HCT116 (cell line): ENCODE results near the gene KRT37. TPM values are rescaled to one million over a fixed set of nuclear protein-coding genes. Genes with fewer than 3 reads are reported as not detected.

ENCODE experiments used
- ATAC-seq: fragments of 200-7000 bp; cut with Tn5 transposase; 2 replicates; pipeline ENCODE4 v1.9.1; 2020; ENCODE audit warnings: mild to moderate bottlenecking, moderate library complexity
- BruUV-seq: library from RNA; stranded (reverse); fragments of 400-500 nt; replicated peaks from 2 replicates; lab custom pipeline; 2021; lab: Mats Ljungman, UMichigan
- CTCF ChIA-PET: fragments of 300-600 bp; sonication (Branson Sonifier 250); formaldehyde crosslinking; loops from one replicate; lab custom pipeline; 2021; ENCODE audit warnings: antibody characterized with exemption; lab: Charles Lee
- POLR2A ChIA-PET: fragments of 300-600, 350-600 bp; sonication (Branson Sonifier 250); formaldehyde crosslinking; loops from one replicate; lab custom pipeline; 2021; ENCODE audit warnings: antibody characterized with exemption; lab: Charles Lee
- RAD21 ChIA-PET, 2 experiments: fragments of 300-600 bp; sonication (Branson Sonifier 250); formaldehyde crosslinking; loops; one replicate each; lab custom pipeline; 2023; ENCODE audit warnings: low total read pairs in 2 of 2; ENCODE audit not compliant: uncharacterized antibody in 2 of 2, unreplicated experiment in 2 of 2, low non-redundant PET in 1 of 2; lab: Charles Lee
- DNase-seq: peaks from one replicate; pipeline ENCODE4 v3.0.0-alpha.2; 2010; ENCODE audit warnings: low read depth, low spot score
- H2AFZ ChIP-seq: fragments of 200-600 bp; shearing (Covaris generic), sonication (generic); 2 replicates; pipeline ENCODE4 v1.6.1; 2017; ENCODE audit warnings: low read depth, mixed run types, mixed read lengths, antibody characterized with exemption, low read length; ENCODE audit not compliant: poor library complexity, severe bottlenecking
- H3K27ac ChIP-seq: 2 replicates; pipeline ENCODE4 v1.5.1; 2012; ENCODE audit warnings: low read depth, low read length
- H3K27me3 ChIP-seq: fragments of 200-600 bp; sonication (generic); 2 replicates; pipeline ENCODE4 v1.6.1; 2016; ENCODE audit warnings: mixed run types, low read length, mixed read lengths; ENCODE audit not compliant: insufficient read depth
- H3K36me3 ChIP-seq, 2 experiments: fragments of 200-500 bp in 1 of 2; fragments of 200-600 bp in 1 of 2; sonication (Bioruptor generic) in 1 of 2; sonication (generic) in 1 of 2; 2 replicates each; pipeline versions ENCODE4 v1.5.1 to v1.6.1; 2014 to 2016; ENCODE audit warnings: low read length in 2 of 2, inconsistent platforms in 1 of 2, mixed read lengths in 1 of 2, mixed run types in 1 of 2; ENCODE audit not compliant: insufficient read depth in 2 of 2, control insufficient read depth in 1 of 2
- H3K4me1 ChIP-seq, 2 experiments: fragments of 200-600 bp in 1 of 2; sonication (generic) in 1 of 2; 2 replicates each; pipeline versions ENCODE4 v1.5.1 to v1.6.1; 2012 to 2017; ENCODE audit warnings: low read length in 2 of 2, inconsistent platforms in 1 of 2, mild to moderate bottlenecking in 1 of 2, mixed read lengths in 1 of 2, mixed run types in 1 of 2, moderate library complexity in 1 of 2; ENCODE audit not compliant: insufficient read depth in 2 of 2, control insufficient read depth in 1 of 2
- H3K4me2 ChIP-seq: fragments of 200-600 bp; sonication (generic); 2 replicates; pipeline ENCODE4 v1.6.1; 2017; ENCODE audit warnings: mixed run types, low read length, mixed read lengths
- H3K4me3 ChIP-seq, 2 experiments: fragments of 200-600 bp in 1 of 2; sonication (generic) in 1 of 2; replicated peaks in 1 of 2; 2 replicates each; pipeline ENCODE4 v1.5.1; 2011 to 2016; ENCODE audit warnings: low read length in 2 of 2, control low read depth in 1 of 2, low read depth in 1 of 2, mild to moderate bottlenecking in 1 of 2, mixed read lengths in 1 of 2, mixed run types in 1 of 2
- H3K79me2 ChIP-seq: fragments of 200-600 bp; sonication (generic); 2 replicates; pipeline ENCODE4 v1.6.1; 2017; ENCODE audit warnings: mild to moderate bottlenecking, mixed run types, low read length, moderate library complexity, mixed read lengths; ENCODE audit not compliant: insufficient read depth
- H3K9ac ChIP-seq: fragments of 200-600 bp; sonication (generic); 2 replicates; pipeline ENCODE4 v1.6.1; 2016; ENCODE audit warnings: low read length, mixed read lengths
- H3K9me2 ChIP-seq: fragments of 200-600 bp; sonication (generic), shearing (Covaris generic); 2 replicates; pipeline ENCODE4 v1.6.1; 2017; ENCODE audit warnings: mixed run types, mild to moderate bottlenecking, moderate library complexity; ENCODE audit not compliant: insufficient read depth
- H3K9me3 ChIP-seq, 2 experiments: fragments of 200-500 bp in 1 of 2; fragments of 200-600 bp in 1 of 2; sonication (Bioruptor generic) in 1 of 2; sonication (generic) in 1 of 2; 2 replicates each; pipeline ENCODE4 v1.6.1; 2014 to 2017; ENCODE audit warnings: low read length in 2 of 2, mixed read lengths in 2 of 2, inconsistent platforms in 1 of 2, low read depth in 1 of 2, mild to moderate bottlenecking in 1 of 2, mixed run types in 1 of 2, moderate library complexity in 1 of 2; ENCODE audit not compliant: control insufficient read depth in 1 of 2, insufficient read depth in 1 of 2
- H4K20me1 ChIP-seq: fragments of 200-600 bp; sonication (generic), shearing (Covaris generic); 2 replicates; pipeline ENCODE4 v1.6.1; 2017; ENCODE audit warnings: mixed run types, mild to moderate bottlenecking, moderate library complexity; ENCODE audit not compliant: insufficient read depth
- CBX3 ChIP-seq: IDR thresholded peaks from 2 replicates; pipeline ENCODE4 v1.6.1; 2012; ENCODE audit warnings: low read depth
- CEBPB ChIP-seq: IDR thresholded peaks from 2 replicates; pipeline ENCODE4 v1.6.1; 2012; ENCODE audit warnings: low read depth
- EGR1 ChIP-seq: IDR thresholded peaks from 2 replicates; pipeline ENCODE4 v1.6.1; 2012; ENCODE audit warnings: low read depth
- ELF1 ChIP-seq: IDR thresholded peaks from 2 replicates; pipeline ENCODE4 v1.6.1; 2012; ENCODE audit warnings: low read depth, borderline replicate concordance
- JUND ChIP-seq: IDR thresholded peaks from 2 replicates; pipeline ENCODE4 v1.6.1; 2012
- MAX ChIP-seq: IDR thresholded peaks from 2 replicates; pipeline ENCODE4 v1.6.1; 2012
- POLR2A ChIP-seq: IDR thresholded peaks from 2 replicates; pipeline ENCODE4 v1.7.0; 2011; ENCODE audit warnings: borderline replicate concordance; ENCODE audit not compliant: insufficient read depth, insufficient read length; ENCODE audit errors: extremely low read depth
- RAD21 ChIP-seq: IDR thresholded peaks from 2 replicates; pipeline ENCODE4 v1.6.1; 2012; ENCODE audit warnings: low read depth, mild to moderate bottlenecking
- SP1 ChIP-seq: IDR thresholded peaks from 2 replicates; pipeline ENCODE4 v1.6.1; 2012; ENCODE audit warnings: low read depth
- SRF ChIP-seq: IDR thresholded peaks from 2 replicates; pipeline ENCODE4 v1.6.1; 2012; ENCODE audit warnings: low read depth
- YY1 ChIP-seq: IDR thresholded peaks from 2 replicates; pipeline ENCODE4 v1.6.1; 2011; ENCODE audit warnings: low read length, low read depth, moderate library complexity, mild to moderate bottlenecking; ENCODE audit not compliant: insufficient replicate concordance; ENCODE audit errors: extremely low read depth
- ZNF274 ChIP-seq: fragments of 200-500 bp; sonication (Bioruptor generic); IDR thresholded peaks from 2 replicates; pipeline ENCODE4 v1.6.1; 2014; ENCODE audit warnings: mild to moderate bottlenecking, low read depth, low read length, inconsistent platforms
- intact Hi-C: fragments of 100-400 bp; cut with micrococcal nuclease; formaldehyde crosslinking; loops from 2 replicates; pipeline ENCODE4 v1.10.0; 2022
- total RNA-seq: library from RNA; stranded (reverse); gene quantifications from one replicate; pipeline ENCODE4 v1.2.1, GENCODE V29; 2021; ENCODE audit not compliant: unreplicated experiment
- TF ChIP-seq, protein P1 (sequence below), 3 experiments: fragments of 200-600 bp in 1 of 3; sonication (generic) in 1 of 3; IDR thresholded peaks in 2 of 3; conservative IDR thresholded peaks in 1 of 3; 2 replicates each; pipeline ENCODE4 v1.5.1; 2012 to 2017; ENCODE audit warnings: low read depth in 2 of 3, low read length in 2 of 3, antibody characterized with exemption in 1 of 3, borderline replicate concordance in 1 of 3, control low read depth in 1 of 3, mild to moderate bottlenecking in 1 of 3, mixed read lengths in 1 of 3, mixed run types in 1 of 3, moderate library complexity in 1 of 3; ENCODE audit not compliant: insufficient read depth in 1 of 3

The KRT37 gene
- total RNA-seq, 1 experiment from 2014 or later, result not detected

- TF ChIP-seq RAD21 (no peak), CEBPB (no peak), SRF (no peak), JUND (no peak), ELF1 (no peak), YY1 (no peak), SP1 (no peak), MAX (no peak), EGR1 (no peak)
- TF ChIP-seq, protein P1, sequence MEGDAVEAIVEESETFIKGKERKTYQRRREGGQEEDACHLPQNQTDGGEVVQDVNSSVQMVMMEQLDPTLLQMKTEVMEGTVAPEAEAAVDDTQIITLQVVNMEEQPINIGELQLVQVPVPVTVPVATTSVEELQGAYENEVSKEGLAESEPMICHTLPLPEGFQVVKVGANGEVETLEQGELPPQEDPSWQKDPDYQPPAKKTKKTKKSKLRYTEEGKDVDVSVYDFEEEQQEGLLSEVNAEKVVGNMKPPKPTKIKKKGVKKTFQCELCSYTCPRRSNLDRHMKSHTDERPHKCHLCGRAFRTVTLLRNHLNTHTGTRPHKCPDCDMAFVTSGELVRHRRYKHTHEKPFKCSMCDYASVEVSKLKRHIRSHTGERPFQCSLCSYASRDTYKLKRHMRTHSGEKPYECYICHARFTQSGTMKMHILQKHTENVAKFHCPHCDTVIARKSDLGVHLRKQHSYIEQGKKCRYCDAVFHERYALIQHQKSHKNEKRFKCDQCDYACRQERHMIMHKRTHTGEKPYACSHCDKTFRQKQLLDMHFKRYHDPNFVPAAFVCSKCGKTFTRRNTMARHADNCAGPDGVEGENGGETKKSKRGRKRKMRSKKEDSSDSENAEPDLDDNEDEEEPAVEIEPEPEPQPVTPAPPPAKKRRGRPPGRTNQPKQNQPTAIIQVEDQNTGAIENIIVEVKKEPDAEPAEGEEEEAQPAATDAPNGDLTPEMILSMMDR (IDR thresholded peaks at IDR 0.05 in 2 of 3, conservative IDR thresholded peaks at IDR 0.05 in 1 of 3; ENCODE audit: borderline replicate concordance in 1 of 3, insufficient read depth in 1 of 3, low read depth in 2 of 3, low read length in 2 of 3), result no peak
These were observed 20.9 kb downstream of the KRT37 start (continued) for GRCh38 chr17:41403404-41404023.

DNA sequence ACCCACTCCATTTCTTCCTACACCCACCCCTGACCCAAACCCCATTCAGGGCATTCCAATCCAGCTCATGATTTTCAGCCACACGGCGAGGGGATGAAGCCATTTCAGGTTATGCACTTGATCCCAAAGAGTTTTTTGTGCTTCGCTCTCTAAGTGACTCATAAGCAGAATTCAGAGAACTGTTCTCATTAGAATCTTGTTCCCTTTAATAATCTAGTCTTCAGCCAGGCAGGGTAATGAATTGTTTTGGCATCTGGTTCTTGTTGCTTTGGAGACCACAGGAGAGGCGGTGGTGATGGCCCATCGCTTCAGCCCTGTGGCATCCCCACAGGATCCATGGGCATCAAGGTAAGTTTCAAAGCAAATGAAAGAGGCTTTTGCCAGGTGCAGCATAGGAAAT is 22.2 kb downstream of the KRT37 start:
- no peak overlapping the region for H3K4me3 ChIP-seq
- BruUV-seq, result no TSS peak
- peaks cover 0 to 4% of the 10 kb centered on the region in 2 experiments; a peak in 1 of 4 replicates for H3K36me3 ChIP-seq
- RAD21 ChIA-PET, result no interaction called here
- no peak for DNase-seq
- intact Hi-C loops, result loop anchor here (10.0 kb wide), 2 partner anchors 243 to 597 kb away; no protein-coding TSS in a partner anchor
- H3K27me3 ChIP-seq, result no peaks in the 10 kb centered on the region
- POLR2A ChIA-PET, result no interaction called here
- no peak for ATAC-seq
- H4K20me1 ChIP-seq, result no peaks in the 10 kb centered on the region
- no peaks in the 10 kb centered on the region for H3K79me2 ChIP-seq
- peak overlapping the region; percentile 4; the same call in 1 of the 2 replicates for H3K9ac ChIP-seq
- H3K9me3 ChIP-seq, result peaks cover 0 to 8% of the 10 kb centered on the region in 2 experiments; a peak in 1 of 4 replicates
- H3K4me1 ChIP-seq, result peaks cover 43 to 73% of the 10 kb centered on the region in 2 experiments
- H2AFZ ChIP-seq, result no peak overlapping the region
- CTCF ChIA-PET, result interaction anchor here (0.6 kb wide), 1 partner anchor 1044 kb away, joined by 3 read pairs; no protein-coding TSS in a partner anchor
- TF ChIP-seq, protein P1 (IDR thresholded peaks at IDR 0.05 in 2 of 3, conservative IDR thresholded peaks at IDR 0.05 in 1 of 3; ENCODE audit: borderline replicate concordance in 1 of 3, insufficient read depth in 1 of 3, low read depth in 2 of 3, low read length in 2 of 3), result no peak
- TF ChIP-seq POLR2A, result no peak
- no peak for TF ChIP-seq MAX
- no peak for TF ChIP-seq ZNF274
- TF ChIP-seq CBX3, result no peak
- TF ChIP-seq, all 23 proteins: peak for 0
- H3K9me2 ChIP-seq, result no peaks in the 10 kb centered on the region
- H3K27ac ChIP-seq, result peak overlapping the region; percentile 60
- H3K4me2 ChIP-seq, result peak overlapping the region; percentile 0; the same call in 1 of the 2 replicates
